ENCODE results near the gene ASTN2.

DNA sequence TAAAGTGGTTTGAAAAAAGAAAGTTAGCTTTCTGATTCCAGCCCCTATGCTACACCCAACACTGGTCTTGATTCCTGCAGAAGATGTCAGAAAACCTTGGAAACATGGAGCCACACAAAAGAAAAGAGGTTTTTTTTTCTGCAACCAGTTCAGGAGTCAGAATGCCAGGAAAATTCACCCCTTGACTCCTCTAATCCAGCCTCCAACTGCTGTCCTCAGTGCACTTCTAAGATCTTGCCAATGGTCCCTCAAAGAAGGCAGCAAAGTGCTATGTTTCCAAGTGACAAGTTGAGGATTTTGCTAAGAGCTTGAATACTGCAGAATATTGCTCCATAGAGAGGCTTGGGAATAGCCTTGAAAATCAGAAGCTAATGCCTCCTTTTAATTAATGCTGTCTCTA, 617.6 kb downstream of the ASTN2 start:
- no peak for TF ChIP-seq CTCF (IDR thresholded peaks at IDR 0.05)
- TF ChIP-seq POLR2A (IDR thresholded peaks at IDR 0.05), result no peak

Data from Peyer's patch (tissue), 4 donors.